ENCODE results near the gene PROX1.
"Not testable (repeated sequence)": the region's sequence is repeated elsewhere in the genome, so short reads cannot be mapped to it uniquely, and the experiment has no call there.

Gene PROX1

GRCh38 chr1:214075305-214075998 lies 87.7 kb downstream of the PROX1 start:
- DNase-seq = no peak

- no peak for DNase-seq
Observed at GRCh38 chr1:214075999-214076707, 88.4 kb downstream of the PROX1 start.

- DNase-seq = no peak
Observed at GRCh38 chr1:214076708-214077065, 88.9 kb downstream of the PROX1 start.

- DNase-seq = no peak
Observed at GRCh38 chr1:214078950-214079349, 91.2 kb downstream of the PROX1 start.

GRCh38 chr1:214085325-214085724 lies 97.6 kb downstream of the PROX1 start:
- DNase-seq = no peak

GRCh38 chr1:214086945-214087344 lies 99.2 kb downstream of the PROX1 start:
- no peak for DNase-seq

- not testable (repeated sequence) for DNase-seq
Observed at GRCh38 chr1:214089003-214089402, 101.2 kb downstream of the PROX1 start.
